HG03565 (cell line): ENCODE results near the gene EPO.
"Not testable (repeated sequence)": the region's sequence is repeated elsewhere in the genome, so short reads cannot be mapped to it uniquely, and the experiment has no call there.

Experiments
- ATAC-seq: cut with Tn5 transposase; IDR thresholded peaks from one replicate; pipeline ENCODE4 v1.9.1; 2021; ENCODE audit warnings: mild to moderate bottlenecking, moderate library complexity; ENCODE audit not compliant: unreplicated experiment

EPO gene

GRCh38 chr7:100731937-100732636 lies 11.8 kb downstream of the EPO start:
- ATAC-seq, result no peak

GRCh38 chr7:100735730-100736129 lies 15.5 kb downstream of the EPO start:
- ATAC-seq, result no peak

GRCh38 chr7:100736671-100737070 lies 16.4 kb downstream of the EPO start:
- ATAC-seq, result no peak

GRCh38 chr7:100739934-100740333 lies 19.7 kb downstream of the EPO start:
- no peak for ATAC-seq

GRCh38 chr7:100744605-100745004 lies 24.3 kb downstream of the EPO start:
- ATAC-seq, result no peak

- no peak for ATAC-seq
These were observed 24.9 kb downstream of the EPO start for GRCh38 chr7:100745184-100745583.

GRCh38 chr7:100752994-100753393 lies 32.7 kb downstream of the EPO start:
- no peak for ATAC-seq

- no peak for ATAC-seq
These were observed 33.5 kb downstream of the EPO start for GRCh38 chr7:100753750-100754149.

GRCh38 chr7:100759357-100760171 lies 39.3 kb downstream of the EPO start:
- ATAC-seq, result no peak

- ATAC-seq, result not testable (repeated sequence)
These were observed 42.6 kb downstream of the EPO start for GRCh38 chr7:100762841-100763240.

- no peak for ATAC-seq
These were observed 43.4 kb downstream of the EPO start for GRCh38 chr7:100763556-100764140.

- ATAC-seq, result no peak
These were observed 44.6 kb downstream of the EPO start for GRCh38 chr7:100764841-100765240.

- ATAC-seq, result no peak
These were observed 45.0 kb downstream of the EPO start for GRCh38 chr7:100765250-100765649.

- ATAC-seq, result no peak
These were observed 48.5 kb downstream of the EPO start for GRCh38 chr7:100768784-100769183.
